SHP77 (cell line): ENCODE measurements around the gene TAF4.
"Not testable (repeated sequence)": the region's sequence is repeated elsewhere in the genome, so short reads cannot be mapped to it uniquely, and the experiment has no call there.

Experiments
- DNase-seq, 2 experiments: peaks; one replicate each; lab custom pipeline; 2025; lab: John Stamatoyannopoulos, UW

TAF4 gene

DNA sequence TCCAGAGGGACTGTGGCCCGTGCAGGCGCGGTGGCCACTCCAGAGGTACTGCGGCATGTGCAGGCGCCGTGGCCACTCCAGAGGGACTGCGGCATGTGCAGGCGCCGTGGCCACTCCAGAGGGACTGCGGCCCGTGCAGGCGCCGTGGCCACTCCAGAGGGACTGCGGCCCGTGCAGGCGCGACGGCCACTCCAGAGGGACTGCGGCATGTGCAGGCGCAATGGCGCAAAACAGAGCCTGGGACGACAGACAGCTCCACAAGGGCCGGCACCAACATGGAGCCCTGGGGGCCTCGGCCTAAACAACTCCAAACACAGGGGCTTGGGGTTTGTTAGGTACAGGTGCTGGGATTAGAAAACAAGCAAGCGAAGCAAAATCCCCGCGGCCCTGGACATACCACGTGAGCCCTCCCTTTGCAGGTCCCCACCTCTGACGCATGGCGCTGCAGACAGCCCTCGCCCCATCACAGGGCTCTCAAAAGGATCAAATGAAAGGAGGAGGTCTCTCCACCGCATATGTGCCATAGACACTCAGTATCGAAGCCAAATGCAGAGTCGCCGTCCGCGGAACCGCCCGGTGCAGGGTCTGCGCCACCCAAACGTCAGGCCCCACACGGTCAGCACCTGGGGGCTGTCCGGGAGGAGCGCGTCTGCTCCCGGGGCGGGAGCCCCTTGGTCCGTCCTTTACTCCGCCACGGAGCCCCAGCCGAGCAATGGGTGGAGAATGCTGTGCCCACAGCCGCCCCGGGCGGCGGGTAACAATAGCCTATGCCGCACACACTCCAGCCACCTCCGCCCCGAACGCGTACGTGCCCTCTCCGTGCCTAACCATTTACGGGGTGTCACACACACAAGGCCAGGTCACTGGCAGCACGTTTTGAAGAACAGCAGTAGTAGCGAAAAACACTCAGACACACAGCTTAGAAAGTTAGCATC, 85.7 kb downstream of the TAF4 start:
- DNase-seq = no peak

- no peak for DNase-seq
Measured at GRCh38 chr20:61979090-61979489, 86.6 kb downstream of the TAF4 start.

GRCh38 chr20:61978491-61978890, 87.2 kb downstream of the TAF4 start:
- no peak for DNase-seq

DNA sequence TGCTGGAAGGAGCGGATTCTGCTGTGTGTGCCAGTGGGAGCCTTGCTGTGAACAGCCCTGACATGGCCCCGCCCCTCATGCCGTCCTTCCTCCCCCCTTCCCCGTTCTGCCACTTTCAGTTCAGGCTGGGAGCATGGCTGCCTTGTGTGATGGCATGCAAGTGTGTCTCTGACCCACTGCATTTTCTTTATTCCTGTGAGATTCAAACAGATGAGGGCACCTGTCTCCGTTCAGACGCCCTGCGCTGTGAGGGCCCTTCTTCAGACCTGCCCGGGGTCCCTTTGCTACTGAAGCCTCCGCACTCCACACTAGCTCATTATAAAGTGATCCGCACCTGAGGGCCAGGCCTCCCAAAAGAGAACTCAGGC, 88.3 kb downstream of the TAF4 start:
- DNase-seq = no peak

- no peak for DNase-seq
Measured at GRCh38 chr20:61976644-61977418, 88.8 kb downstream of the TAF4 start.

DNA sequence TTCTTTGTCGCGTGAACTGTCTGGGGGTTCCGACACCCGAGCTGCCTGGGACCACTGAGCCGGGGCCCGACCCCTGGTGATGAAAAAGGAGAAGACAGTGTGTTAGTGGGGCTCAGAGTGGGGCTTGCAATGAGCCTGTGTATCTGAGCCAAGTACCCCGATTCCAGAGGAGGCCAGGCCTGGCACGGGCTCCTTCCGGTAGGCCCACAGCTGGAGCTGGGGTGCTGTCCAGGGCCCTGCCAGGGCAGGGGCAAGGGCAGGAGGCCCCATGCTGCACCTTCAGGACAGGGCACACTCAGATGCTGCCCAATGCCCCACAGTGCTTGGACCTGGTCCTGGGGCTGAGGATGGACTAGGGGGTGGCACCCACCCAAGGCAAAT, 89.4 kb downstream of the TAF4 start:
- DNase-seq = no peak

- no peak for DNase-seq
Measured at GRCh38 chr20:61975407-61976129, 90.1 kb downstream of the TAF4 start.

- DNase-seq = no peak
Measured at GRCh38 chr20:61974357-61974665, 91.4 kb downstream of the TAF4 start.

- no peak for DNase-seq
Measured at GRCh38 chr20:61973515-61974356, 91.9 kb downstream of the TAF4 start.

DNA sequence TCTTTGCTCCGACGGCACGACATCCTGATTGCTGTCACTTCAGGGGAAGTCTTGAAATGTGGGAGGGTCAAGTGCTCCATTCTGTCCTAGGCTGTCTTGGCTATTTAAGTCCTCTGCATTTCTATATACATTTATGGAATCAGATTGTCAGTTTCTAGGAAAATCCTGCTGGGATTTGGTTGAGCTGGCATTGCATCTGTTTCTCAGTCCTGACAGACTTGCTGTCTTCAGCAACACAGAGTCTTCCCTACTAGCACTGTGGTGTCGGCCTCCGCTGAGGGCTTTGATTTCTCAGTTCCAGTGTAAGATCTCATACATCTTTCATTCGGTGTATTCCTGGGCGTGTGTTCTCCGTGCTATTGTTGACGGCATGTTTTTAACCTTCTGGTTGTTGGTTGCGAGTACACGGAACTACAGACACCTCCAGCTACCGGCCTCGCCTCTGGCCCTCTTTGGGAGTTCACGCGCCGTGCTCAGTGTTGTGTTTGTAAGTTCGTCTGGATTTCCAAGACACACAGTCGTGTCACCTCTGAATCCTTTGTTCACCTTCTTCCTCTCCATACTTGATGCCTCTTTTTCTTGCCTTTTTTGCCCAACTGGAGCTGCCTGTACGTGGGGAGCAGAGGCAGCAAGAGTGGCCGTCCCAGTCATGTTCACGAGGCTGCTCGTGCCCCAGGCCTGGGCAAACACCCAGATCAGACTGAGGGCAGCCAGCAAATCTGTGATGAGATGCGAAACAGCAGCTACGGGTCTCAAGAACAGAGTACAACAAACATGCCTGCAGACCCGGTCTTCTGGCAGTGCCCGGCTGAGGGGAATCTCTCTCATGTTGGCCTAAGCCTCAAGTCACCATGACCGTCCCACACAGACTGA, 92.8 kb downstream of the TAF4 start:
- no peak for DNase-seq

GRCh38 chr20:61971595-61971994, 94.1 kb downstream of the TAF4 start:
- DNase-seq = not testable (repeated sequence)

DNA sequence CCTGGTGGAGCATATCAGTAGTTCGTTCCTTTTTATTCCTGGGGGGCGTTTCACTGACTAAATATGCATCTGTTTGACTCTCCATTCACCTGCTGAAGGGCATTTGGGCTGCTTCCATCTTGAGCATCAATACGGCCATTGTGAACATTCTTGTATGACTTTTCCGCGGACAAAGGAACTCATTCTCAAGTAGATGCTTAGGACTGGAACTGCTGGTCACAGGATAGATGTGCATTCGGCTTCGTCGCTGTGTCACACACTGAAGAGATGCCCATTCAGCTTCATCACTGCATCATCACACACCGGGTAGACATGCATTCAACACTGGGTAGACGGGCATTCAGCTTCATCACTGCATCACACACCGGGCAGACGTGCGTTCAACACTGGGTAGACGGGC, 95.3 kb downstream of the TAF4 start:
- DNase-seq = no peak

DNA sequence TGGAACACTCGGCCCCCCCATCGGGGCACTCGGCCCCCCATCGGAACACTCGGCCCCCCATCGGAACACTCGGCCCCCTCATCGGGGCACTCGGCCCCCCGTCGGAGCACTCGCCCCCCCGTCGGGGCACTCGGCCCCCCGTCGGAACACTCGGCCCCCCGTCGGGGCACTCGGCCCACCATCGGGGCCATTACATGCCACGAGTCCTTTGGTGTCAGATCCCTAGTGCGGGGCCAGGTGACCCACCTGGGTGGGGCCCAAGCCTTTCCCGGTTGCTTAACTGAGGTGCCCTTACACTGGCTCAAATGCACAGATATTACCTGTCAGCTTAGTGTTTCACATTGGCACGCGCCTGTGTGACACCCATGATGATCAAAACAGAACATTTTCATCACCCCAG, 95.9 kb downstream of the TAF4 start:
- DNase-seq = no peak

DNA sequence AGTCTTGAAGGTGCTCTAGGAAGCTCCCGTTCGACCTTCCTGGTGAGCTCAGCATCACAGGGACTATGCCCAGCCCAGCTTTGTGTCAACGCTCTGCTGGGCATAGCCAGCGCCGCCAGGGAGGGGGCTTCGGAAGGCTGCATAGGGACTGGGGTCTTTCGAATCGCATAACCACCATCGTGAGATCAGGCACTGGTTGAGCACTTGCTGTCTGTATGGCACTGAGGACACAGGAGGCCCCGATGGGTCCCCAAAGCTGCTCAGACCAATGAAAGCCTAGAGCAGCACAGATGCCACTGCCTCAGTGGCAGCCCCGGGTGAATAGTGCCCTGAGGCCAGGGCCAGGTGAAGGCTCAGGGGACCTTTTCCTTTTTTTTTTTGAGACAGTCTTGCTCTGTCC, 96.7 kb downstream of the TAF4 start:
- no peak for DNase-seq

GRCh38 chr20:61968036-61968810, 97.5 kb downstream of the TAF4 start:
- no peak for DNase-seq

DNA sequence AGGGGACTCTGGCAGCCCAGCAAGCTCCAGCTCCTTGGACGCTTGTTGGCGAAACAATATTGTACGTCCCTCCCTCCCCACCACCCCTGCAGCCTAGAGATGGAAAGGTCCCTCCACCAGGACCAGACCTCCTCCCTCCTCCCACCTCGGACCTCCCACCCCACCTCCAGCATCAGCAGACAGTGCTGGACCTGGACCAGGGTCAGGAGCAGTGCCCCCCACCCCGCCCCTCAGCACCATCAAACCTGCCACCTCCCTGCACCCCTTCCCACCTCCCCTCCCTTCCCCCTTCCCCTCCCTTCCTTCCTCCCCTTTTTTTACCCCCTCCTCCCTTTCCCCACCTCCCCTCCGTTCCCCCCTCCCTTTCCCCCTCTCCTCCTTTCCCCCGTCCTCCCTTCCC, 98.4 kb downstream of the TAF4 start:
- no peak for DNase-seq

DNA sequence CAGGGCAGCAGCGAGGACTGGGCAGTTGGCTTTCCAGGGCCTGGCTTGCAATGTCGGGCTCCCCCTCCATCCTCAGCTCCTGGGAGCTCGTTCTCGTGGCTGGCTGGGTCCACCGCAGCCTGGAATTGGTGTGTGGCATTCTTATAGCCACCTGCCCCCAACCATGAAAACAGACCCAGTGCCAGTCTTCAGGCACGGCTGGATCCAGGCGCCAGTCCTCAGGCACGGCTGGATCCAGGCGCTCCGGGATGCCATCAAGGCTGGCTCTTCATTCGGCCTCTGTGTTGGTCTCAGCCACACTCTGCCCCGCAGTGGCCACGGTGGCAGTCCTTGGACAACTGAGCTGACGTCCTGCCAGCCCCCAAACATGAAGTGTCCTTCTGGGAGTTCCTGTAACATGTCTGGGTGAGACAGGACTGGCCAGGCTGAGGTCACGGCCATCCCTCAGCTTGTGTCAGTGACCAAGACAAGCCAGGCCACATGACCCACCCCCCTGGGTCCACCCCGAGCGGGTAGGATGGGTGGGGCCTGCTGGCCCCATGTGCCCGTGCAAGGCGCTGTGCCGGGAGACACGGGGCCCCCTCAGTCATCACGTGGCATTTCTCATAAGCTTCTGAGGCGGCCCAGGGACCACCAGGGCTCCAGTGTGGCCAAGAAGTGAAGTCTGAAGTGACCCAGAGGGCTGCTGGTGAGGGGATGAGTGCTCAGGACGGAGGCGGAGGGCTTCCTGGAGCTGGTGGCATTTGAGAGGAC, 99.0 kb downstream of the TAF4 start:
- DNase-seq = no peak

DNA sequence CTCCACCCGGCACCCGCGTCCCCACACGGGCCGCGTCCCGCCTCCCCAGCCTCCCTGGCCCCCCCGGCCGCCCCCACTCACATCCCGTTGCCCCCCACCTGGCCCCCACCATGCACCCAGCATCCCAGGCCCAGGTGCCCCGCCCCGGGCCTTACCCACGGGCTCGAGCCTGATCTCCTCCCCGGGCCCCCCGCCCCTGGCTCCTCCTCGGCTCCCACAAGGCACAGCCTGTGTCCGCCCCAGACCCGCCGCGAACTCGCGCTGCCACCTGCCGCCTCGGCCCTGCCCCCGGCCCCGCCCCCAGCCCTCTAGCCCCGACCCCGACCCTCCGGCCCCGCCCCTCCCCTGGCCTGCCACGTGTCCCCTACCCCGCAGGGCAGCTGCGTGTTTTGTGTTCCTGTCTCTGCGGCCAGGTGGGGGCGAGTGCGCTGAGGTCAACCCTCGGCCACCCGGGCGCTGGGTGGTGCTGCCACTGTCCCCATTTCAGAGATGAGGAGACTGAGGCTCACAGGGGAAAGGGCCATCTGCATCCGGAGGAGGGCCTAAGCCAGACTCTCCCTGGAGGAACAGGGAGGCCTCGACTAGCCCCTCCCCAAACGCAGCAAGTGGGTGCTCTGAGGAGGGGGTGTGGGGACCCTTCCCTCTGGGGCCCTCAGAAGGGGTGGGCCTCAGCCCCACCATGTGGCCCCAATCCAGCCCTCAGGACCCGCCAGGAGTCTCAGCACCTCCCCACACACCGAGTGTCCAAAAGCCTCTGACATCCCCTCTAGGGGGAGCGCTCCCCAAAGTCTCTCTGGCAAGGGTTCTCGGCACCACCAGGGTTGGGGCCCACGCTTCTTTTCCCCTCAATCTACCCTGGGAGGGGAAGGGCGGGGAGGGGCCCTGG, 99.8 kb downstream of the TAF4 start:
- DNase-seq = peak in 1 of 2 experiments; percentile 11
